NCI-H1694 (cell line): ENCODE data around the gene LARGE1.

Experiments
- DNase-seq: peaks from one replicate; lab custom pipeline; 2025; lab: John Stamatoyannopoulos, UW

The LARGE1 gene

GRCh38 chr22:33772745-33773144 is 147.5 kb downstream of the LARGE1 start:
- no peak for DNase-seq

- DNase-seq: no peak
These were observed 149.1 kb downstream of the LARGE1 start for GRCh38 chr22:33771136-33771535.

GRCh38 chr22:33770723-33771122 is 149.6 kb downstream of the LARGE1 start:
- DNase-seq: no peak

GRCh38 chr22:33766091-33766490 is 154.2 kb downstream of the LARGE1 start:
- DNase-seq: no peak

GRCh38 chr22:33758961-33759360 is 161.3 kb downstream of the LARGE1 start:
- DNase-seq: no peak

- no peak for DNase-seq
These were observed 162.3 kb downstream of the LARGE1 start for GRCh38 chr22:33757802-33758483.

- DNase-seq: no peak
These were observed 163.1 kb downstream of the LARGE1 start for GRCh38 chr22:33757041-33757801.

GRCh38 chr22:33756508-33756949 is 163.7 kb downstream of the LARGE1 start:
- peak; percentile 28 for DNase-seq

- no peak for DNase-seq
These were observed 171.6 kb downstream of the LARGE1 start for GRCh38 chr22:33748714-33749113.

- DNase-seq: no peak
These were observed 172.6 kb downstream of the LARGE1 start for GRCh38 chr22:33747576-33748180.

- DNase-seq: no peak
These were observed 173.2 kb downstream of the LARGE1 start for GRCh38 chr22:33747029-33747428.

- no peak for DNase-seq
These were observed 173.8 kb downstream of the LARGE1 start for GRCh38 chr22:33746501-33746928.

- no peak for DNase-seq
These were observed 174.8 kb downstream of the LARGE1 start for GRCh38 chr22:33745501-33745900.

- no peak for DNase-seq
These were observed 176.5 kb downstream of the LARGE1 start for GRCh38 chr22:33743756-33744155.

GRCh38 chr22:33741025-33741424 is 179.3 kb downstream of the LARGE1 start:
- no peak for DNase-seq

GRCh38 chr22:33739516-33739915 is 180.8 kb downstream of the LARGE1 start:
- DNase-seq: no peak

- no peak for DNase-seq
These were observed 182.6 kb downstream of the LARGE1 start for GRCh38 chr22:33737662-33738061.

GRCh38 chr22:33735978-33736377 is 184.3 kb downstream of the LARGE1 start:
- DNase-seq: no peak

- DNase-seq: no peak
These were observed 191.4 kb downstream of the LARGE1 start for GRCh38 chr22:33728847-33729246.

- no peak for DNase-seq
These were observed 194.0 kb downstream of the LARGE1 start for GRCh38 chr22:33726294-33726734.

- DNase-seq: no peak
These were observed 196.4 kb downstream of the LARGE1 start for GRCh38 chr22:33723915-33724314.

- DNase-seq: no peak
These were observed 197.5 kb downstream of the LARGE1 start for GRCh38 chr22:33722816-33723215.
